ENCODE data around the gene BCAN.

The BCAN gene

DNA sequence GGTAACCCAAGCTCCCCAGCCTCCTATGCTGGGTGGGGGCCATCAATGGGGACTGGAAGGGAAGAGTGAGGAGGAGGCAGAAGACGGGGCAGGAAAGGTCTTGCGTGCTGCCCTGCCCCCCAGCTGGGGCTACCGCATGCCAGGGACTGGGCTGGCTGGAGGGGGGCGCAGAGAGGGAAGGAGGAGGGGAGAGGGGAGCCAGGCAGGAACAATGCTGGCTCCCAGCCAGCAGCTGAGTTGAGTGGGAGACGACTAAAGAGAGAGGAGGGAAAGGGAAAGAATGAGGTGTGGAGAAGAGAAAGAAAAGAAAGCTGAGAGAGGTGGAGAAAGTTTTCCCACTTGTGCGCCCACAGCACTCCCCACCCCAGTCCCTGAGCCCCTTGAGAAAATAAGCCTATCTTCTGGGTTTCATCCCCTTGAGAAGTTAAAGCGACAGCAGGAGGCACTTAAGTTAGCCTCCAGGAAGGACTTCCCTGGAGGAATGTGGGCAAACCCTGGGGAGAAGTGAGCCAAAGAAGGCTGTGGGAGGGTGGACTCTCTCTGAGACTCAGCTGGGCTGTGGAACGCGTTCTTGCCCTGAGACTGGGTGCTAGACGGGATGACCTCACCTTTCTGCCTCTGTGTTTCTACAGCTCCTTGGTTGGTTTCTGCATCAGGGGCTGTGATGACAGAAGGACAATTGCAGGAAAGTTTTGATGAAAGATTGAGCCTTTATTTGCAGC is 48.2 kb downstream of the BCAN start:
- no peaks in the 10 kb centered on the region for H3K27me3 ChIP-seq (ENCODE audit: control insufficient read depth, insufficient read depth, low read length, poor library complexity, severe bottlenecking)
- H3K4me3 ChIP-seq (ENCODE audit: insufficient read depth, low read depth, low read length) = peak overlapping the region; percentile 20
- no peaks in the 10 kb centered on the region for H3K36me3 ChIP-seq (ENCODE audit: control insufficient read depth, insufficient read depth, low read length)
- 22 to 24% methylated on average over 10 of the region's 10 CpGs for WGBS, 2 experiments
- peaks cover 49% of the 10 kb centered on the region for H3K4me1 ChIP-seq (ENCODE audit: control insufficient read depth, insufficient read depth, low read length)
- no peak overlapping the region for H3K27ac ChIP-seq (ENCODE audit: insufficient read depth, low read depth, low read length, poor library complexity, severe bottlenecking)
- no peaks in the 10 kb centered on the region for H3K9me3 ChIP-seq (ENCODE audit: control insufficient read depth, low read length)

DNA sequence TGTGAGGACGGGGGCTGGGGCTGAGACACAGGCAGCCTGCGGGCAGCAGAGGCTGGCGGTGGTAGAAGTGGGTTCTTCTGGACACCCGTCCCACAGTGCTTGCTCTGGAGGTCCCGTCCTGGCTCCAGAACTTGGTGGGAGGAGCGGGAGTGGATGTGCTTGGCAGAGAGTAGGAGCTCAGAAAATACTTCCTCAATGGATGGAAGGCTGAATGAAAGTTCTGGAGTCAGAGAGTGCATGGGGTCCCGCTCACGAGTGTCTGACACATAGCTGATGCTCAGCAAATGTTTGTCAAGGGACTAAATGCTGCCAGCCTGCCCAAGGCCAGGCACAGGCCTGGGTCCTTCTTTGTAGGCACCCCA is 48.7 kb downstream of the BCAN start:
- H3K4me1 ChIP-seq (ENCODE audit: control insufficient read depth, insufficient read depth, low read length) = peaks cover 49% of the 10 kb centered on the region
- H3K36me3 ChIP-seq (ENCODE audit: control insufficient read depth, insufficient read depth, low read length) = no peaks in the 10 kb centered on the region
- H3K27ac ChIP-seq (ENCODE audit: insufficient read depth, low read depth, low read length, poor library complexity, severe bottlenecking) = no peak overlapping the region
- WGBS, 2 experiments = 65 to 71% methylated on average over 8 of the region's 8 CpGs
- no peaks in the 10 kb centered on the region for H3K9me3 ChIP-seq (ENCODE audit: control insufficient read depth, low read length)
- H3K27me3 ChIP-seq (ENCODE audit: control insufficient read depth, insufficient read depth, low read length, poor library complexity, severe bottlenecking) = no peaks in the 10 kb centered on the region
- no peak overlapping the region for H3K4me3 ChIP-seq (ENCODE audit: insufficient read depth, low read depth, low read length)

DNA sequence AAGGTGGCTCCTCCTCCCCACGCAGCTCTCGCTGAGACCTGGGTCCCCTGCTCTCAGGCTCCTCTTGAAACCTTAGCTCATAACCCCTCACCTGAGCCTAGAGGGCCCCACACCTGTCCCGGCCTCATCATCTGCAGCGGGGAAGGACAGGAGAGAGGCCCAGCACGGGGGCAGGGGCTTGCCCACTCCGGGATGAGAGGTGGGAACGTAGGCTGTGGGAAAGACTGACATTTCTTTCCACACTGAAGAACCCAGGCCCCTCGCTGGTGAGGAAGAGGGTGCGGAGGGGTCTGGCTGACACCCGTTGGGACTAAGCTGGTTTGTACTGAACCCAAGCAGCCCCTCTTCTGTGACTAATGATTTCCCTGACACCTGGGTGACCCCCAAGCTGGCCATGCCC is 49.3 kb downstream of the BCAN start:
- 38 to 43% methylated on average over 10 of the region's 10 CpGs for WGBS, 2 experiments
- no peak overlapping the region for H3K27ac ChIP-seq (ENCODE audit: insufficient read depth, low read depth, low read length, poor library complexity, severe bottlenecking)
- H3K9me3 ChIP-seq (ENCODE audit: control insufficient read depth, low read length) = no peaks in the 10 kb centered on the region
- peaks cover 49% of the 10 kb centered on the region for H3K4me1 ChIP-seq (ENCODE audit: control insufficient read depth, insufficient read depth, low read length)
- H3K4me3 ChIP-seq (ENCODE audit: insufficient read depth, low read depth, low read length) = no peak overlapping the region
- H3K36me3 ChIP-seq (ENCODE audit: control insufficient read depth, insufficient read depth, low read length) = no peaks in the 10 kb centered on the region
- H3K27me3 ChIP-seq (ENCODE audit: control insufficient read depth, insufficient read depth, low read length, poor library complexity, severe bottlenecking) = no peaks in the 10 kb centered on the region

DNA sequence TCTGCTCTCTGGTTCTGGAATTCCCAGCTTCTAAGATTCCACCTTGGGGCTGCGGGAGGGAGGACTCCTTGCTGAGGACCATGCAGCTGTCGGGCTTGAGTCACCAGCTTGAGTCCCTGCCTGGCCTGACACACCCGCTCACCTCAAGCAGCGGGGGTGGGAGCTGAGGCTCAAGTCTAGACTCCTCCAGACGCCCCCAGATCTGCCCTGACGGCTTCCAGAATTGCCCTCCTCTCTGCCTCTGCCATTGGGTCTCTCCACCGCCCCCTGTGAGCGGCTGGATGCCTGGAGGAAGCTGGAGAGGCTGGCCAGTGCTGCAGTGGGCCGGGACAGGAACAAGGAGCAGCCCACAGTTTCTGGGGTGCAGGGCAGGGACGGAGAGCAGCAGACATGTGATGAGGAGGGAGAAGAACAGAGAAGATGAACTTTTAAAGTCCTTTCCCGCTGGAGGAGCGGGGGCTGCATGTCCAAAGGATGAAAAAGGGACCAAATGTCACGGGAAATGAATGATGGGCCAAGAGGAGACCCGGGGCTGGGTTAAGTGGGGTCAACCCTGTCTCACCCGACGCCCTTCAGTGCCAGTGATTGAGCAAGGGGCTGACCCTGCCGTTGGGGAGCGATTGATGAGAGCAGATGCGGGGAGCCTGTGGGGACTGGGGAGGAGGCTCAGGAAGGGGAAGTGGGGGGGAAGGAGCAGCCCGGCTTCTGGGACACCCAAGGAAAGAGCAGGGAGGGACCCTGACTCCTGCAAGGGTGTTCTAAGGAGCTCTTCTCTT is 49.9 kb downstream of the BCAN start:
- no peaks in the 10 kb centered on the region for H3K27me3 ChIP-seq (ENCODE audit: control insufficient read depth, insufficient read depth, low read length, poor library complexity, severe bottlenecking)
- 8 to 9% methylated on average over 20 of the region's 20 CpGs for WGBS, 2 experiments
- H3K36me3 ChIP-seq (ENCODE audit: control insufficient read depth, insufficient read depth, low read length) = no peaks in the 10 kb centered on the region
- no peaks in the 10 kb centered on the region for H3K9me3 ChIP-seq (ENCODE audit: control insufficient read depth, low read length)
- H3K27ac ChIP-seq (ENCODE audit: insufficient read depth, low read depth, low read length, poor library complexity, severe bottlenecking) = peak overlapping the region; percentile 91
- peak overlapping the region; percentile 0 for H3K4me3 ChIP-seq (ENCODE audit: insufficient read depth, low read depth, low read length)
- peaks cover 50% of the 10 kb centered on the region for H3K4me1 ChIP-seq (ENCODE audit: control insufficient read depth, insufficient read depth, low read length)

DNA sequence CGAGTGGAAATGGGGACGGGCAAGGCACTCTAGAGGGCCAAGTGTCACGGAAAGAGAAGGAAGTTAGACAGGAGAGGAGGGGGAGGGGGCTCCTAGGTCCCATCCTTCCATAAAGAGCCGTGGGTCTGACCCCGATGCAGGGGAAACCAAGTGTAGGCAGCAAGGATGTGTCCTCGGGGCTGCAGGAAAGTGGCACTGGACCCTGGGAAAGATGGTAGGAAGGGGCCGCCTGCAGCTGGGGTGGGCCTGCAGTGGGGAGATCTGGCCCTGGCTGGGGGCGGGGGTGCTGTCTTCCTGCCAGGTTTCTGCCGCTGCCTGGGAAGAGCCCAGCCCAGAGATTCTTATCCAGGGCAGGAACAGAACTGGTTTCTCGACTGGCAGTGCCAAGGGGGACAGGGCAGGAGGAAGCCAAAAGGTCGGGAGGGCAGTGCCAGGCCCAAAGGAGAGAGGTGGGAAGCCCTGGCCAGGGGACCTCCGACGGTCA is 50.6 kb downstream of the BCAN start:
- H3K36me3 ChIP-seq (ENCODE audit: control insufficient read depth, insufficient read depth, low read length) = no peaks in the 10 kb centered on the region

DNA sequence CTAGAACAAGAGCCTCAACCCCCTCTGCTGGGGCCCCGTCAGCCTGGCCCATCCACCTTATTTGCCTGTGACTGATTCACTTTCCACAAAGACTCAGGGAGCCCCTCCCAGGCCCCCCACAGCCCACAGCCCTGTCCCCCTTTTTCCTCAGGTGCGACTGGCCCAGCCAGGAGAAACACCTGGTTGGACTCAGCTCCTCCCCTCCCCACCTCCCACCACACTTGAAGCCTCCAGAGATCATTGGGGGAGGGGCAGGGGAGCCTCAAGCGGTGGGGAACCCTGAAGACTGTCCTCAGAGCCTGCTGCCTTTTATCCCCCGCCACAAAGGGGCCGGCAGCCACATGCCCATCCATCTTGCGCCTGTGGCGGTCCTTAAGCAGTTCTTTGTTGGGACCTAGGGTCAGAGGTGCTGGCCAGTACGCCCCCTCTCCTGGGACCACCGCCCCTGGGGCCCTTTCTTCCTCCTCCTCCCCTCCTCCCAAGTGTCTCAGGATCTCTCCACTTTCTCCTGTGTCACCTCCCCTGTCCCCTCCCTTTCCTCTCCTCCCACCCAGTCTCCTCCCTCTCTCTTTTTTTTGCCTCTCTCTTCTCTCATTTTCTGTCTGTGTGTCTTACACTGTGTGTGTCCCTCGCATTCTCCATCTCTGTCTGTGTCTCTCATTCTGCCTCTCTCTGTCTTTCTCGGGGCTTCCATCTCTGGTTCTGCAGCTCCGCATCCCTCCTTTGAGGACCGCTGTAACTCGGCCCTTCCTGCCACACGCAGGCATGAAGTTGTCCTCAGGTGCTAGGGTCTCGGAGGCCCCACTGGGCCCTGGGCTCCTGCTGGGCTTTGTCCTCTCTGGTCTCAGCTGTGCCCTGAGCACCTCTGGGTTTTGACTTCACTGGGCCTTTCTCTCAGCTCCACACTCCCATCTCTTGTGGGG is 51.3 kb downstream of the BCAN start:
- Histone ChIP-seq H3K27ac (ENCODE audit: insufficient read depth, low read depth, low read length, poor library complexity, severe bottlenecking) (peak overlapping the region; percentile 91), H3K36me3 (ENCODE audit: control insufficient read depth, insufficient read depth, low read length) (peaks cover 3% of the 10 kb centered on the region), H3K27me3 (ENCODE audit: control insufficient read depth, insufficient read depth, low read length, poor library complexity, severe bottlenecking) (no peaks in the 10 kb centered on the region), H3K4me1 (ENCODE audit: control insufficient read depth, insufficient read depth, low read length) (peaks cover 55% of the 10 kb centered on the region), H3K9me3 (ENCODE audit: control insufficient read depth, low read length) (no peaks in the 10 kb centered on the region), H3K4me3 (ENCODE audit: insufficient read depth, low read depth, low read length) (peak overlapping the region; percentile 13)
- 4 to 5% methylated on average over 15 to 16 of the region's 16 CpGs for WGBS, 2 experiments

More for the DNA sequence above, 50.6 kb downstream of the BCAN start:
- WGBS, 2 experiments = 3 to 4% methylated on average over 13 of the region's 13 CpGs
- Histone ChIP-seq H3K9me3 (ENCODE audit: control insufficient read depth, low read length) (no peaks in the 10 kb centered on the region), H3K27me3 (ENCODE audit: control insufficient read depth, insufficient read depth, low read length, poor library complexity, severe bottlenecking) (no peaks in the 10 kb centered on the region), H3K27ac (ENCODE audit: insufficient read depth, low read depth, low read length, poor library complexity, severe bottlenecking) (peak overlapping the region; percentile 91), H3K4me1 (ENCODE audit: control insufficient read depth, insufficient read depth, low read length) (peaks cover 55% of the 10 kb centered on the region), H3K4me3 (ENCODE audit: insufficient read depth, low read depth, low read length) (peak overlapping the region; percentile 13)

DNA sequence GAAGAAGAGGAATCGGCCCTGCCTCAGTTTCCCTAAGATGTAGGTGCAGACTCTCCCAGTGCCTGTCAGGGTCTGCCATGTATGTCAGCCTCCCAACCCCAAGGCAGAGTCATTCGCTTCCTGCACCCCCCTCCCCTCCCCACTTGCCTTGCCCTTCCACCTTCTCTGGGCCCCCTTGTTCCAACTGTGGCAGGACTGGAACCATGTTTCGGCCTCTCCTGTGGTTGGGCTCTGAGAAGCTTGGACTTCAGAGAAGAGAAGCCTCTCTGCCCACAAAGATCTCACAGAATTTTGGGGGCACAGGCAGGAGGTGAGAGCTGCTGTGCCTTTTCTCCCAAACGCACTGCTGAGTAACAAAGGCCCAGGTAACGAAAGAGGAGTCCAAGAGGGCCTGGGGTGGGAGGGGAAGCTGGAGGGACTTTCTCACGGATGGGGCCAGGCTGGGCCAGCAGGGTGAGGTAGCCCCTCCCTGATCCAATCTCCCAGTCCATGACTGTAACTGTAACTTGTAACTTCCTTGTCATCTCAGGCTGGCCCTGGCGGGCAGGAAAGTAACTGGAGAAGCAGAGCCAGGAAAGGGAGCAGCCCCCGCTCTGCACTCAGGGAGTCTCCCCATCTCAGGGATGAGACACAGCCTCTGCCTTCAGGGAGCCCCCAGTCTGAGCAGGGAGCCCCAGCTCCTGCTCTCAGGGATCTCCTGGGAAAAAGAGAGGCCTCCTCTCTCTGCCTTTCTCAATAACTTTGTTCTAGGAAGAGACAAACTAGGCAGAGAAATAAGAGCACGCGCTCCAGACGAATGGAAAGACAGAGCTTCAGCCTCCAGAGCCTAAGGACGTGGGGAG is 52.2 kb downstream of the BCAN start:
- WGBS, 2 experiments = 38 to 41% methylated on average over 12 of the region's 12 CpGs
- peak overlapping the region; percentile 91 for H3K27ac ChIP-seq (ENCODE audit: insufficient read depth, low read depth, low read length, poor library complexity, severe bottlenecking)
- H3K4me1 ChIP-seq (ENCODE audit: control insufficient read depth, insufficient read depth, low read length) = peaks cover 55% of the 10 kb centered on the region
- no peaks in the 10 kb centered on the region for H3K27me3 ChIP-seq (ENCODE audit: control insufficient read depth, insufficient read depth, low read length, poor library complexity, severe bottlenecking)
- H3K4me3 ChIP-seq (ENCODE audit: insufficient read depth, low read depth, low read length) = no peak overlapping the region
- H3K36me3 ChIP-seq (ENCODE audit: control insufficient read depth, insufficient read depth, low read length) = peaks cover 7% of the 10 kb centered on the region
- H3K9me3 ChIP-seq (ENCODE audit: control insufficient read depth, low read length) = no peaks in the 10 kb centered on the region

DNA sequence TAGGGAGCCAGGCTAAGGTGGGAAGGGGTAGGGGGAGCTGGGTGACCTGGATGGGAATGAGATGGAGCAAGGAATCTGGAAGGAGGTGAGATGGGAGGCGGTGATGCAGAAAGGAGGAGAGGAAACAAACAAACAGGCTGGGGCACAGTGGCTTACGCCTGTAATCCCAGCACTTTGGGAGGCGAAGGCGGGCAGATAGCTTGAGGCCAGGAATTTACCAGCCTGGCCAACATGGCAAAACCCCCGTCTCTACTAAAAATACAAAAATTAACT is 52.7 kb downstream of the BCAN start:
- Histone ChIP-seq H3K27ac (ENCODE audit: insufficient read depth, low read depth, low read length, poor library complexity, severe bottlenecking) (no peak overlapping the region), H3K36me3 (ENCODE audit: control insufficient read depth, insufficient read depth, low read length) (peaks cover 12% of the 10 kb centered on the region), H3K4me3 (ENCODE audit: insufficient read depth, low read depth, low read length) (no peak overlapping the region), H3K4me1 (ENCODE audit: control insufficient read depth, insufficient read depth, low read length) (peaks cover 55% of the 10 kb centered on the region), H3K9me3 (ENCODE audit: control insufficient read depth, low read length) (no peaks in the 10 kb centered on the region), H3K27me3 (ENCODE audit: control insufficient read depth, insufficient read depth, low read length, poor library complexity, severe bottlenecking) (no peaks in the 10 kb centered on the region)
- 67 to 74% methylated on average over 5 of the region's 5 CpGs for WGBS, 2 experiments

DNA sequence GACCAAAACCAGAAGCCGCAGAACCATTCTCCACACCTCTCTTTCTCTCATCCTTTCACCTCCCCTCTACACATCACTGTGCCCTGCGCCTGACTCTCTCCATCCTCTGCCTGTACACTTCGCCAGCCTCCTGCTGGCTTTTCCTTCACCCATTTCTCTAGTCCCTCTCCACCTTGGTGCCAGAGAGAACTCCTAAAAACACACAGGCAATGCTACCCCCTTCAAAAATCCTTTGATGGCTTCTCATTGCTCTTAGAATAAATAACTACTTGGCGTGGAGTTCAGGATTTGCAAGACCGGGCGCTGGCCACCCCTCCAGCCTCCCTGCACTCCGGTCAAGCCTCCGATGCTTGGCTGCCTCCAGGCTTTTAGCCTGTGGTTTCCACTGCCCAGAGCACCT is 54.8 kb downstream of the BCAN start:
- H3K27ac ChIP-seq (ENCODE audit: insufficient read depth, low read depth, low read length, poor library complexity, severe bottlenecking) = no peak overlapping the region

More for the DNA sequence above, 54.8 kb downstream of the BCAN start:
- Histone ChIP-seq H3K4me3 (ENCODE audit: insufficient read depth, low read depth, low read length) (no peak overlapping the region), H3K36me3 (ENCODE audit: control insufficient read depth, insufficient read depth, low read length) (peaks cover 20% of the 10 kb centered on the region), H3K9me3 (ENCODE audit: control insufficient read depth, low read length) (no peaks in the 10 kb centered on the region), H3K27me3 (ENCODE audit: control insufficient read depth, insufficient read depth, low read length, poor library complexity, severe bottlenecking) (no peaks in the 10 kb centered on the region), H3K4me1 (ENCODE audit: control insufficient read depth, insufficient read depth, low read length) (peaks cover 41% of the 10 kb centered on the region)
- 92% methylated on average over 8 of the region's 8 CpGs for WGBS, 2 experiments
